ENCODE data around the gene NLRC5. TPM values are rescaled to one million over a fixed set of nuclear protein-coding genes. Genes with fewer than 3 reads are reported as not detected.

The NLRC5 gene
- total RNA-seq, 1 donor from 2014 or later: 0.26 TPM

GRCh38 chr16:57036945-57037344 lies 47.6 kb downstream of the NLRC5 start:
- Mint-ChIP-seq H3K27me3 (ENCODE audit: low read depth) (peaks cover 15% of the 10 kb centered on the region), H3K27ac (ENCODE audit: unreplicated experiment) (no peak overlapping the region), H3K9me3 (no peaks in the 10 kb centered on the region), H3K36me3 (ENCODE audit: low read depth) (no peaks in the 10 kb centered on the region), H3K4me3 (no peak overlapping the region), H3K4me1 (no peaks in the 10 kb centered on the region)
- DNase-seq (ENCODE audit: low read depth, low spot score): no peak
- TF ChIP-seq CTCF (conservative IDR thresholded peaks at IDR 0.05): no peak

GRCh38 chr16:57038166-57038565 lies 48.8 kb downstream of the NLRC5 start:
- H3K4me3 Mint-ChIP-seq: no peak overlapping the region
- H3K36me3 Mint-ChIP-seq (ENCODE audit: low read depth): no peaks in the 10 kb centered on the region
- no peaks in the 10 kb centered on the region for H3K9me3 Mint-ChIP-seq
- peaks cover 12% of the 10 kb centered on the region for H3K27me3 Mint-ChIP-seq (ENCODE audit: low read depth)
- H3K27ac Mint-ChIP-seq (ENCODE audit: unreplicated experiment): no peak overlapping the region
- no peaks in the 10 kb centered on the region for H3K4me1 Mint-ChIP-seq
- no peak for DNase-seq (ENCODE audit: low read depth, low spot score)
- TF ChIP-seq CTCF (conservative IDR thresholded peaks at IDR 0.05): no peak

GRCh38 chr16:57039148-57039812 lies 49.9 kb downstream of the NLRC5 start:
- Mint-ChIP-seq H3K4me1 (no peaks in the 10 kb centered on the region), H3K27ac (ENCODE audit: unreplicated experiment) (peak overlapping the region; percentile 16), H3K36me3 (ENCODE audit: low read depth) (no peaks in the 10 kb centered on the region), H3K4me3 (no peak overlapping the region), H3K9me3 (no peaks in the 10 kb centered on the region), H3K27me3 (ENCODE audit: low read depth) (peaks cover 8% of the 10 kb centered on the region)
- TF ChIP-seq CTCF (conservative IDR thresholded peaks at IDR 0.05): no peak
- DNase-seq (ENCODE audit: low read depth, low spot score): no peak

GRCh38 chr16:57041182-57042156 lies 52.1 kb downstream of the NLRC5 start:
- Mint-ChIP-seq H3K27ac (ENCODE audit: unreplicated experiment) (no peak overlapping the region), H3K9me3 (no peaks in the 10 kb centered on the region), H3K4me1 (peaks cover 6% of the 10 kb centered on the region), H3K27me3 (ENCODE audit: low read depth) (no peaks in the 10 kb centered on the region), H3K4me3 (no peak overlapping the region), H3K36me3 (ENCODE audit: low read depth) (no peaks in the 10 kb centered on the region)
- TF ChIP-seq CTCF (conservative IDR thresholded peaks at IDR 0.05): no peak
- no peak for DNase-seq (ENCODE audit: low read depth, low spot score)

GRCh38 chr16:57042157-57043111 lies 53.1 kb downstream of the NLRC5 start:
- DNase-seq (ENCODE audit: low read depth, low spot score): no peak
- no peak for TF ChIP-seq CTCF (conservative IDR thresholded peaks at IDR 0.05)
- Mint-ChIP-seq H3K36me3 (ENCODE audit: low read depth) (no peaks in the 10 kb centered on the region), H3K27ac (ENCODE audit: unreplicated experiment) (no peak overlapping the region), H3K4me3 (no peak overlapping the region), H3K27me3 (ENCODE audit: low read depth) (no peaks in the 10 kb centered on the region), H3K9me3 (no peaks in the 10 kb centered on the region), H3K4me1 (peaks cover 6% of the 10 kb centered on the region)

Data from neural crest cell (in vitro differentiated cells).